ENCODE data around the gene CCDC17. TPM values are rescaled to one million over a fixed set of nuclear protein-coding genes. Genes with fewer than 3 reads are reported as not detected.

Gene CCDC17
- total RNA-seq, 4 donors from 2014 or later = 1.3 to 3.3 (median 3.2) TPM; not detected in 1

- no peak for DNase-seq
- TF ChIP-seq CTCF (IDR thresholded peaks at IDR 0.05) = no peak
- no peak for TF ChIP-seq POLR2A (IDR thresholded peaks at IDR 0.05)
- H3K27ac ChIP-seq = no peak overlapping the region
- intact Hi-C loops (cut with DNase I; ENCODE audit: low total_unique reads) = no loop called here
- no peaks in the 10 kb centered on the region for H3K4me1 ChIP-seq
- H3K36me3 ChIP-seq = no peaks in the 10 kb centered on the region
- no peaks in the 10 kb centered on the region for H3K27me3 ChIP-seq
- H3K9me3 ChIP-seq = no peaks in the 10 kb centered on the region
- no peak overlapping the region for H3K4me3 ChIP-seq
Observed at GRCh38 chr1:45654540-45655280, 30.9 kb upstream of the CCDC17 start.

GRCh38 chr1:45647248-45648021, 23.6 kb upstream of the CCDC17 start:
- no peaks in the 10 kb centered on the region for H3K4me1 ChIP-seq
- intact Hi-C loops (cut with DNase I; ENCODE audit: low total_unique reads) = no loop called here
- no peaks in the 10 kb centered on the region for H3K27me3 ChIP-seq
- H3K9me3 ChIP-seq = no peaks in the 10 kb centered on the region
- no peaks in the 10 kb centered on the region for H3K36me3 ChIP-seq
- no peak overlapping the region for H3K27ac ChIP-seq
- no peak for DNase-seq
- H3K4me3 ChIP-seq = no peak overlapping the region
- TF ChIP-seq CTCF (IDR thresholded peaks at IDR 0.05) (no peak), POLR2A (IDR thresholded peaks at IDR 0.05) (no peak)

GRCh38 chr1:45644661-45645060, 20.8 kb upstream of the CCDC17 start:
- intact Hi-C loops (cut with DNase I; ENCODE audit: low total_unique reads) = no loop called here
- Histone ChIP-seq H3K4me1 (no peaks in the 10 kb centered on the region), H3K9me3 (no peaks in the 10 kb centered on the region), H3K27ac (no peak overlapping the region), H3K27me3 (no peaks in the 10 kb centered on the region), H3K36me3 (no peaks in the 10 kb centered on the region), H3K4me3 (no peak overlapping the region)
- DNase-seq = no peak
- TF ChIP-seq POLR2A (IDR thresholded peaks at IDR 0.05) (no peak), CTCF (IDR thresholded peaks at IDR 0.05) (no peak)

GRCh38 chr1:45643978-45644377, 20.1 kb upstream of the CCDC17 start:
- H3K4me3 ChIP-seq = no peak overlapping the region
- no peaks in the 10 kb centered on the region for H3K36me3 ChIP-seq
- no peak for DNase-seq
- TF ChIP-seq POLR2A (IDR thresholded peaks at IDR 0.05) (no peak), CTCF (IDR thresholded peaks at IDR 0.05) (no peak)
- no peak overlapping the region for H3K27ac ChIP-seq
- no peaks in the 10 kb centered on the region for H3K27me3 ChIP-seq
- H3K4me1 ChIP-seq = no peaks in the 10 kb centered on the region
- H3K9me3 ChIP-seq = no peaks in the 10 kb centered on the region
- intact Hi-C loops (cut with DNase I; ENCODE audit: low total_unique reads) = no loop called here

- Histone ChIP-seq H3K4me3 (no peak overlapping the region), H3K27ac (no peak overlapping the region), H3K27me3 (no peaks in the 10 kb centered on the region), H3K4me1 (no peaks in the 10 kb centered on the region), H3K9me3 (no peaks in the 10 kb centered on the region), H3K36me3 (no peaks in the 10 kb centered on the region)
- no peak for TF ChIP-seq CTCF (IDR thresholded peaks at IDR 0.05)
- no peak for TF ChIP-seq POLR2A (IDR thresholded peaks at IDR 0.05)
- DNase-seq = no peak
- intact Hi-C loops (cut with DNase I; ENCODE audit: low total_unique reads) = no loop called here
Observed at GRCh38 chr1:45643321-45643720, 19.5 kb upstream of the CCDC17 start.
